Muscle of back (tissue), 11 donors: ENCODE results near the gene UBE2E2. TPM values are rescaled to one million over a fixed set of nuclear protein-coding genes. Genes with fewer than 3 reads are reported as not detected.

ENCODE experiments used
- DNase-seq, 3 donors: peaks; one replicate each; pipeline versions ENCODE4 v3.0.0 to v3.0.0-alpha.2; 2013
- polyA plus RNA-seq, 10 donors: library from polyadenylated mRNA; unstranded; fragments of 120-200 nt; gene quantifications; one replicate each; pipeline ENCODE4 v1.2.1, GENCODE V29; 2013; ENCODE audit not compliant: insufficient read length in 10 of 10

Gene UBE2E2
- polyA plus RNA-seq, 10 donors: 28.9 to 42.2 (median 38.7) TPM

GRCh38 chr3:23239211-23240068, 36.3 kb downstream of the UBE2E2 start:
- DNase-seq: no peak

- no peak for DNase-seq
Observed at GRCh38 chr3:23240171-23240785, 37.2 kb downstream of the UBE2E2 start.

- no peak for DNase-seq
Observed at GRCh38 chr3:23241256-23241655, 38.1 kb downstream of the UBE2E2 start.

- DNase-seq: no peak
Observed at GRCh38 chr3:23242106-23242505, 39.0 kb downstream of the UBE2E2 start.

GRCh38 chr3:23244324-23245041, 41.4 kb downstream of the UBE2E2 start:
- no peak for DNase-seq

DNA sequence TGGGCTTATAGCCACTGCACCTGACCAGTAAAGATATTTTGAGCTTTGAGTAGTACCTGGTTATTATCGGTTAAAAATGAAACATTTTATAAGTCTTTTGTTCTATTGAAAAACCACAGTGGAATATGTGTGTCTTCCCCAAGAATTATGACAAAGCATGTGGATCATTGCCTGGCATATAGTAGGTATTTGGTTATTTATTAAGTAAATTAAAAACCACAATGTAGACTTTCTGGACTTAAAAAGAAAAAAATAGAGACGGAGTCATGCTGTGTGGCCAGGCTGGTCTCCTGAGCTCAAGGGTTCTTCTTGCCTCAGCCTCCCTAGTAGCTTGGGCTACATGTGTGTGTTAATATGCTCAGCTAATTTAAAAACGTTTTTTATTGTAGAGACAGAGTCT, 43.5 kb downstream of the UBE2E2 start:
- DNase-seq: no peak

GRCh38 chr3:23248594-23249131, 45.5 kb downstream of the UBE2E2 start:
- no peak for DNase-seq

DNA sequence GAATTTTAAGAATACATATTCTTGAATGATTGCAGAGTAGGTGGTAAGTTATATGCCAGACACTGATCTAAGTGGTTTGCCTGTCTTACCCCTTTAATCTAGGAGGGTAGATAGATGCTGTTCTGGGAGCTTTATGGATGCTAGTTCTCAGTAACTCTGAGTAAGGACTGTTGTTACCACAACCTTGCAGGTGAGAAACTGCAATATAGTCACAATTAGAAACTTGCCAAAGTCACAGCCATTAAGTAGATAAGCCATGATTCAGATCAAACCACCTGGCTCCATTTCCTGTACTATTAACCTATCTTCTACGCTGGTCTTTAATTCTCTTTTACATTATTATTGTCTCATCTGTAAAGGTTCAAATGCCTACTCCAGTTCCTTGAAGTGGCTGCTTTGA, 46.8 kb downstream of the UBE2E2 start:
- DNase-seq: no peak

DNA sequence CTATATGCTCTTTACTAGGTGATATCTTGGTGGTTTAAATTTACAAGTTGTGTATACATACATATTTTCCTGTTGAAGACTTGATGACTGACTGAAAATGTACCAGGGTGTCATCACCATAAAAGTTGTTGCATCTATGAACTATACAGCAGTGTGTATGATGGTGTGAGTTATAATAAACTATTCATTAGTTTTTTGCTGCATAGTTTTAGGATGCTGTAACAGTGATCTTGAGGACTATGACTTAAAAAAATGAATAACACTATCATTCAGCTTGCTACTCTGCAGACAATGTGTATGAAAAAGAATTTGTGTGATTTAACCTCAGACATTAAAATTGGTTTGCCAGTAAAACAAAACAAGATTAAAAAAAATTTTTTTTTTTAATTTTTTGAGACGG, 49.0 kb downstream of the UBE2E2 start:
- DNase-seq: no peak

GRCh38 chr3:23253214-23253613, 50.1 kb downstream of the UBE2E2 start:
- no peak for DNase-seq

- no peak for DNase-seq
Observed at GRCh38 chr3:23254282-23254681, 51.2 kb downstream of the UBE2E2 start.

- DNase-seq: no peak
Observed at GRCh38 chr3:23254835-23255234, 51.7 kb downstream of the UBE2E2 start.

DNA sequence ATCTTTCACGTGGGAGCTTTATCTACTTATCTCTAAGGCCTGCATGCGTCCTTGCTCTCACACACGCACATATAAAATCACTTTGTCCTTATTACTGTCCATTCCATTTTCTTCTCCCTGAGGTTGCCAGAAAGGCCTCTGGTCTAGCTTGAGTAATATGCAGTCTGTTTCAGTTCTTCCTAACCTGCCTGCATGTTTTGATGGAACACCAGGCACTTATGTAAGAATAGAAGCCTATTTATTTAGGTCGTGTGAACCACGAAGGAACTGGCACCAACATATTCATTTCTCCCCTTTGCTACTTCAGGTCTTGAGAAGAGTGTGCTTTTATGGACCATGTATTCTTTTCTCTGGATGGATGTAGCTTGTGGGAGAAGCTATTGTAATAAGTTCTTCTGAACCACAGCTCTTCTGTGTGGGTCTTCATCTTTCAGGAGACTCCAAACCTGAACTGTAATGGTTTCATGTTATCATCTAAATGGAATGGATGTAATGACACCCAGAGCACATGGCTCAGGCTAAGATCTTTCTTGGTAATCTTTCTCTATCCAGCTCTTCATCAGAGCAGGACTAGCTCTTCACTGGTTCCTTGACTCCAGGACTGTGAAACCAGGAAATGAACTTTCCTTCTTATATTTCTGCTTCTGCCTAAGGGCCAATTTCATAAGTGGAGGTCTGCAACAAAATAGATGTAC, 53.8 kb downstream of the UBE2E2 start:
- no peak for DNase-seq

- no peak for DNase-seq
Observed at GRCh38 chr3:23258110-23258509, 55.0 kb downstream of the UBE2E2 start.

- no peak for DNase-seq
Observed at GRCh38 chr3:23259515-23259914, 56.4 kb downstream of the UBE2E2 start.

DNA sequence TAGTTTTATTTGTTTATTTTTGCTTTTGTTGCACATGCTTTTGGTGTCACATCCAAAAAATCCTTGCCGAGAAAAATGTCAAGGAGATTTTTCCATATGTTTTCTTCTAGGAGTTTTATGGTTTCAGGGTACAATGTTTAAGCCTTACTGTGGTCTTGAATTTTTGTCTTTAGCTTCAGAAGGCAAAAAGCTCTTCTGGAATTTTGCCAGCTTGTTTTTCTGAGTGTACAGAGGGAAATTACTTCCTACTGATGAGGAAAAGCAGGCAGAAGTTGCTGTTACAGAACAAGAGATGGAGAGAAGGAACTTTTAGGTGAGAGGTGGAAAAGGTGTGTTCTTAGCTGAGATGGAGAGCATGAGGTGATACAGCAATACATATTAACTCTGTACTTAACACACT, 59.6 kb downstream of the UBE2E2 start:
- no peak for DNase-seq

DNA sequence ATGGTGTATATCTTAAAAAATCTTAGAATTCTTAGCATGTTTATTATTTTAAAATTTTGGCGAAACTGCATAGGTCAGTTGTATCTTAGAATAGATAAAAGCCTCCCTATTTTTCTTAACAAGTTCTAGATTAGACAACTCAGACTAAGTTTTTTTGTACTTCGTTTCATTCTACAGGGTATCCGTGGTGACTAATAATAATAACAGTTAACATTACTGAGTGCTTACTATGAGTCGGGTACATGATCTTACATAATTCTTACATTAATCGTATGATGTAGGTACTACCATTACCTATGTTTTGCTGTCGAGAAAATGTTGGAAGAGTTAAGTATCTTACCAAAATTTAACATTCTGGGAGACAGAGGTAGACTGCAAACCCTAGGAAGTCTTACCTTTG, 60.7 kb downstream of the UBE2E2 start:
- DNase-seq: peak in 1 of 3 donors; percentile 29

- DNase-seq: peak in 1 of 3 donors; percentile 69
Observed at GRCh38 chr3:23264413-23264812, 61.3 kb downstream of the UBE2E2 start.

- no peak for DNase-seq
Observed at GRCh38 chr3:23270423-23270822, 67.3 kb downstream of the UBE2E2 start.

- no peak for DNase-seq
Observed at GRCh38 chr3:23271876-23272741, 69.0 kb downstream of the UBE2E2 start.

GRCh38 chr3:23272820-23273219, 69.7 kb downstream of the UBE2E2 start:
- DNase-seq: no peak
